ENCODE measurements around the gene C5AR2. TPM values are rescaled to one million over a fixed set of nuclear protein-coding genes. Genes with fewer than 3 reads are reported as not detected.
A peak's percentile ranks its signal among the peaks of the same experiment; 100 is the strongest.
"Not testable (repeated sequence)": the region's sequence is repeated elsewhere in the genome, so short reads cannot be mapped to it uniquely, and the experiment has no call there.

C5AR2 gene
- total RNA-seq, 1 donor from 2014 or later = not detected

DNA sequence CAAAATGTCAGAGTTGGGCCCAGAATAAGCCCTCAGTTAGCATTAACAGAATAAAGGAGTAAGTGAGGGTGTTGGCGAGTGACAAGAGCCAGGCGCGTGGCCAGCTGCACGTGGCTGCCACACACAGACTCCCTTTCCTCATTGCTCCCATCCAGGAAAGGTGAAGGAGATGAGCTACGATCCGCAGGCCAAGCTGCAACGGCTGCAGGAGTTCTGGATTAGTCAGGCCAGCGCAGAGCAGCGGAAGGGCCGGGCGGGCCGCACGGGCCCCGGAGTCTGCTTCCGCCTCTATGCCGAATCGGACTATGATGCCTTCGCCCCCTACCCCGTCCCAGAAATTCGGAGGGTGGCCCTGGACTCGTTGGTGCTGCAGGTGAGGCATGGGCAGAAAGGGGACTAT is 30.3 kb downstream of the C5AR2 start:
- no peaks in the 10 kb centered on the region for H3K9me3 Mint-ChIP-seq (ENCODE audit: unreplicated experiment)
- no peaks in the 10 kb centered on the region for H3K27me3 Mint-ChIP-seq (ENCODE audit: low read depth, unreplicated experiment)
- H3K9ac ChIP-seq (ENCODE audit: low read length) = no peak overlapping the region
- H3K36me3 ChIP-seq (ENCODE audit: insufficient read depth, low read length) = peaks cover 31% of the 10 kb centered on the region
- no peak for DNase-seq (ENCODE audit: low read depth)
- TF ChIP-seq, protein P1, sequence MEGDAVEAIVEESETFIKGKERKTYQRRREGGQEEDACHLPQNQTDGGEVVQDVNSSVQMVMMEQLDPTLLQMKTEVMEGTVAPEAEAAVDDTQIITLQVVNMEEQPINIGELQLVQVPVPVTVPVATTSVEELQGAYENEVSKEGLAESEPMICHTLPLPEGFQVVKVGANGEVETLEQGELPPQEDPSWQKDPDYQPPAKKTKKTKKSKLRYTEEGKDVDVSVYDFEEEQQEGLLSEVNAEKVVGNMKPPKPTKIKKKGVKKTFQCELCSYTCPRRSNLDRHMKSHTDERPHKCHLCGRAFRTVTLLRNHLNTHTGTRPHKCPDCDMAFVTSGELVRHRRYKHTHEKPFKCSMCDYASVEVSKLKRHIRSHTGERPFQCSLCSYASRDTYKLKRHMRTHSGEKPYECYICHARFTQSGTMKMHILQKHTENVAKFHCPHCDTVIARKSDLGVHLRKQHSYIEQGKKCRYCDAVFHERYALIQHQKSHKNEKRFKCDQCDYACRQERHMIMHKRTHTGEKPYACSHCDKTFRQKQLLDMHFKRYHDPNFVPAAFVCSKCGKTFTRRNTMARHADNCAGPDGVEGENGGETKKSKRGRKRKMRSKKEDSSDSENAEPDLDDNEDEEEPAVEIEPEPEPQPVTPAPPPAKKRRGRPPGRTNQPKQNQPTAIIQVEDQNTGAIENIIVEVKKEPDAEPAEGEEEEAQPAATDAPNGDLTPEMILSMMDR (IDR thresholded peaks at IDR 0.05; ENCODE audit: insufficient read depth, low read depth, low read length) = no peak
- no peak for TF ChIP-seq EZH2 (IDR thresholded peaks at IDR 0.05; ENCODE audit: insufficient read depth, low read length)
- FAIRE-seq = no peak
- H3K36me3 Mint-ChIP-seq (ENCODE audit: low read depth, unreplicated experiment) = peaks cover 28% of the 10 kb centered on the region
- no peaks in the 10 kb centered on the region for H3K4me1 Mint-ChIP-seq (ENCODE audit: low read depth, unreplicated experiment)
- H3K4me1 ChIP-seq (ENCODE audit: insufficient read depth, low read length) = peaks cover 5% of the 10 kb centered on the region
- H3K27ac ChIP-seq (ENCODE audit: low read depth, low read length) = no peak overlapping the region
- no peak overlapping the region for H3K4me2 ChIP-seq (ENCODE audit: low read length)
- H3K79me2 ChIP-seq (ENCODE audit: insufficient read depth, low read length) = peaks cover 9% of the 10 kb centered on the region
- H3K4me3 Mint-ChIP-seq (ENCODE audit: unreplicated experiment) = no peak overlapping the region
- no peak overlapping the region for H3K27ac Mint-ChIP-seq (ENCODE audit: unreplicated experiment)
- peaks cover 2% of the 10 kb centered on the region for H3K9me3 ChIP-seq (ENCODE audit: insufficient read depth, low read depth, low read length)
- peaks cover 27% of the 10 kb centered on the region for H4K20me1 ChIP-seq (ENCODE audit: insufficient read depth, low read length)
- no peak overlapping the region for H3K4me3 ChIP-seq (ENCODE audit: insufficient read depth, low read depth, low read length)
- H3K27me3 ChIP-seq (ENCODE audit: insufficient read depth, low read length) = no peaks in the 10 kb centered on the region
- no peak overlapping the region for H2AFZ ChIP-seq (ENCODE audit: low read depth, low read length)

DNA sequence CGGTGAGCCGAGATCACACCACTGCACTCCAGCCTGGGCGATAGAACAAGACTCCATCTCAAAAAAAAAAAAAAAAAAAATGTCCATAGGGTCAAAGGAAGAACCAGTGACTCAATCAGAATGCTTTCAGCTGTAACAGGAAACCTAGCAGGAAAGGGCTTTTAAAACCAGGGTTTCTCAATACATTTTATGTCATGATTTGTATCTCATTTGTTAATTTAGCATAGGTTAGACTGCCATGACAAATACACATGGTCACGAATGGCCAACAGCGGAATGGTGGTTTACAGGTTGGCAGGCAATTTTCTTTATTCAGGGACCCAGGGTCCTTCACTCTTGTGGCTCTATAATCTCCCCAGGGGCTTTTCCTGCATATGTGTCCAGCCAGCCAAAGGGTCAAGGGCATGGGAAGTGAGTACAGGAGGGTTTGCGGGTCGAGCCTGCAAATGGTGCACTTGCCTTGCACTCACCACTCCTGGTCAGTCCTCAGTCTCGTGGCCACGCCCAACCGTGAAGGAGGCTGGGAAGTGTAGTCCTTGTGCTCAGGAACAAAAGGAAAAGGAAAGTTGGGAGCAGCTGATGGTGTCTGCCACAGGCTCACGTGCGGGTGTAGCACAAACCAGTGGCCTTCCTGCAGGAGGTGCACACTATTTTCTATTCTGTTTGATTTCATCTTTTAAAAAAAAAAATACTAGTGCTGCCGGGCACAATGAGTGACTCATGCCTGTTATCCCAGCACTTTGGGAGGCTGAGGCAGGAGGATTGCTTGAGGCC is 32.0 kb downstream of the C5AR2 start:
- H3K9me3 Mint-ChIP-seq (ENCODE audit: unreplicated experiment) = no peaks in the 10 kb centered on the region
- no peak for DNase-seq (ENCODE audit: low read depth)
- peaks cover 24% of the 10 kb centered on the region for H3K36me3 Mint-ChIP-seq (ENCODE audit: low read depth, unreplicated experiment)

GRCh38 chr19:47365455-47365854 is 33.5 kb downstream of the C5AR2 start:
- not testable (repeated sequence) for H3K4me1 Mint-ChIP-seq (ENCODE audit: low read depth, unreplicated experiment); DNase-seq (ENCODE audit: low read depth); H3K4me3 Mint-ChIP-seq (ENCODE audit: unreplicated experiment); FAIRE-seq; H3K4me3 ChIP-seq (ENCODE audit: insufficient read depth, low read depth, low read length); H3K27me3 ChIP-seq (ENCODE audit: insufficient read depth, low read length); H3K9me3 ChIP-seq (ENCODE audit: insufficient read depth, low read depth, low read length); H3K9ac ChIP-seq (ENCODE audit: low read length); H2AFZ ChIP-seq (ENCODE audit: low read depth, low read length); H3K79me2 ChIP-seq (ENCODE audit: insufficient read depth, low read length); H3K27me3 Mint-ChIP-seq (ENCODE audit: low read depth, unreplicated experiment); H3K27ac Mint-ChIP-seq (ENCODE audit: unreplicated experiment); H3K4me2 ChIP-seq (ENCODE audit: low read length); H3K9me3 Mint-ChIP-seq (ENCODE audit: unreplicated experiment); H3K27ac ChIP-seq (ENCODE audit: low read depth, low read length)
- H3K36me3 Mint-ChIP-seq (ENCODE audit: low read depth, unreplicated experiment) = peaks cover 24% of the 10 kb centered on the region
- Histone ChIP-seq H4K20me1 (ENCODE audit: insufficient read depth, low read length) (peaks cover 36% of the 10 kb centered on the region), H3K36me3 (ENCODE audit: insufficient read depth, low read length) (peaks cover 19% of the 10 kb centered on the region), H3K4me1 (ENCODE audit: insufficient read depth, low read length) (peaks cover 13% of the 10 kb centered on the region)

More for the DNA sequence above, 32.0 kb downstream of the C5AR2 start:
- Histone ChIP-seq H3K4me2 (ENCODE audit: low read length) (peak overlapping the region; percentile 49), H2AFZ (ENCODE audit: low read depth, low read length) (no peak overlapping the region), H3K4me3 (ENCODE audit: insufficient read depth, low read depth, low read length) (no peak overlapping the region), H3K4me1 (ENCODE audit: insufficient read depth, low read length) (peaks cover 5% of the 10 kb centered on the region), H3K79me2 (ENCODE audit: insufficient read depth, low read length) (peaks cover 9% of the 10 kb centered on the region), H3K27ac (ENCODE audit: low read depth, low read length) (no peak overlapping the region), H3K9me3 (ENCODE audit: insufficient read depth, low read depth, low read length) (no peaks in the 10 kb centered on the region), H4K20me1 (ENCODE audit: insufficient read depth, low read length) (peaks cover 26% of the 10 kb centered on the region), H3K36me3 (ENCODE audit: insufficient read depth, low read length) (peaks cover 27% of the 10 kb centered on the region), H3K9ac (ENCODE audit: low read length) (no peak overlapping the region), H3K27me3 (ENCODE audit: insufficient read depth, low read length) (no peaks in the 10 kb centered on the region)
- Mint-ChIP-seq H3K4me1 (ENCODE audit: low read depth, unreplicated experiment) (no peaks in the 10 kb centered on the region), H3K27ac (ENCODE audit: unreplicated experiment) (peak overlapping the region; percentile 72), H3K4me3 (ENCODE audit: unreplicated experiment) (no peak overlapping the region), H3K27me3 (ENCODE audit: low read depth, unreplicated experiment) (no peaks in the 10 kb centered on the region)
- TF ChIP-seq, protein P1 (IDR thresholded peaks at IDR 0.05; ENCODE audit: insufficient read depth, low read depth, low read length) = no peak
- no peak for FAIRE-seq

Measured in astrocyte (in vitro differentiated cells and primary cell).